Prostate gland (tissue), 2 donors: ENCODE data around the gene GPATCH4.

Source experiments
- POLR2A ChIP-seq: fragments of 450-650 bp; IDR thresholded peaks from one replicate; pipeline ENCODE4 v1.6.1; 2016; ENCODE audit warnings: antibody characterized with exemption, mild to moderate bottlenecking
- TF ChIP-seq, protein P1 (sequence below), 4 experiments: fragments of 200-600 bp in 2 of 4; fragments of 450-650 bp in 2 of 4; sonication (generic) in 2 of 4; IDR thresholded peaks; 1 replicate in 3 of 4; 2 replicates in 1 of 4; pipeline ENCODE4 v1.5.1; 2016 to 2019; ENCODE audit warnings: antibody characterized with exemption in 4 of 4, mild to moderate bottlenecking in 2 of 4, moderate library complexity in 2 of 4

- TF ChIP-seq, protein P1, sequence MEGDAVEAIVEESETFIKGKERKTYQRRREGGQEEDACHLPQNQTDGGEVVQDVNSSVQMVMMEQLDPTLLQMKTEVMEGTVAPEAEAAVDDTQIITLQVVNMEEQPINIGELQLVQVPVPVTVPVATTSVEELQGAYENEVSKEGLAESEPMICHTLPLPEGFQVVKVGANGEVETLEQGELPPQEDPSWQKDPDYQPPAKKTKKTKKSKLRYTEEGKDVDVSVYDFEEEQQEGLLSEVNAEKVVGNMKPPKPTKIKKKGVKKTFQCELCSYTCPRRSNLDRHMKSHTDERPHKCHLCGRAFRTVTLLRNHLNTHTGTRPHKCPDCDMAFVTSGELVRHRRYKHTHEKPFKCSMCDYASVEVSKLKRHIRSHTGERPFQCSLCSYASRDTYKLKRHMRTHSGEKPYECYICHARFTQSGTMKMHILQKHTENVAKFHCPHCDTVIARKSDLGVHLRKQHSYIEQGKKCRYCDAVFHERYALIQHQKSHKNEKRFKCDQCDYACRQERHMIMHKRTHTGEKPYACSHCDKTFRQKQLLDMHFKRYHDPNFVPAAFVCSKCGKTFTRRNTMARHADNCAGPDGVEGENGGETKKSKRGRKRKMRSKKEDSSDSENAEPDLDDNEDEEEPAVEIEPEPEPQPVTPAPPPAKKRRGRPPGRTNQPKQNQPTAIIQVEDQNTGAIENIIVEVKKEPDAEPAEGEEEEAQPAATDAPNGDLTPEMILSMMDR (IDR thresholded peaks at IDR 0.05): no peak
- TF ChIP-seq POLR2A: no peak
Measured at GRCh38 chr1:156644146-156644545, 42.9 kb upstream of the GPATCH4 start.
